CD4-positive, alpha-beta memory T cell (primary cell): ENCODE data around the gene WASHC1. TPM values are rescaled to one million over a fixed set of nuclear protein-coding genes. Genes with fewer than 3 reads are reported as not detected.
"Not testable (repeated sequence)": the region's sequence is repeated elsewhere in the genome, so short reads cannot be mapped to it uniquely, and the experiment has no call there.

ENCODE experiments used
- CTCF ChIA-PET: fragments of 350-600 bp; sonication (Branson Sonifier 250); formaldehyde crosslinking; loops from one replicate; lab custom pipeline; 2021; ENCODE audit warnings: inconsistent platforms; ENCODE audit not compliant: partially characterized antibody; lab: Charles Lee
- POLR2A ChIA-PET: fragments of 350-600 bp; sonication (Branson Sonifier 250); formaldehyde crosslinking; loops from one replicate; lab custom pipeline; 2021; ENCODE audit not compliant: partially characterized antibody; lab: Charles Lee
- DNase-seq, 5 donors: peaks; one replicate each; pipeline versions ENCODE4 v3.0.0 to v3.0.0-alpha.2; 2020 to 2022; ENCODE audit warnings: mixed read lengths in 1 of 5
- H3K27ac ChIP-seq: one replicate; pipeline ENCODE4 v1.7.0; 2013; ENCODE audit warnings: low read depth, low read length
- H3K27me3 ChIP-seq: 2 replicates; pipeline ENCODE4 v1.7.0; 2013; ENCODE audit warnings: mild to moderate bottlenecking, low read length, moderate library complexity; ENCODE audit not compliant: insufficient read depth
- H3K36me3 ChIP-seq: 2 replicates; pipeline ENCODE4 v1.7.0; 2013; ENCODE audit warnings: mild to moderate bottlenecking, low read length, moderate library complexity; ENCODE audit not compliant: insufficient read depth
- H3K4me1 ChIP-seq: 2 replicates; pipeline ENCODE4 v1.7.0; 2013; ENCODE audit warnings: mild to moderate bottlenecking, low read length, moderate library complexity; ENCODE audit not compliant: insufficient read depth
- H3K4me3 ChIP-seq, 2 donors: one replicate each; pipeline ENCODE4 v1.7.0; 2013; ENCODE audit warnings: low read length in 2 of 2, mild to moderate bottlenecking in 1 of 2
- H3K9me3 ChIP-seq, 2 donors: one replicate each; pipeline ENCODE4 v1.7.0; 2013; ENCODE audit warnings: low read length in 2 of 2, control low read depth in 1 of 2; ENCODE audit not compliant: control insufficient read depth in 1 of 2
- H3K27ac Mint-ChIP-seq, 7 donors: one replicate each; pipeline ENCODE4 v1.8.0; 2020 to 2021; ENCODE audit warnings: mixed read lengths in 7 of 7, mild to moderate bottlenecking in 6 of 7, inconsistent platforms in 3 of 7, moderate library complexity in 3 of 7
- H3K27me3 Mint-ChIP-seq, 2 donors: one replicate each; pipeline ENCODE4 v1.8.0; 2020 to 2021; ENCODE audit warnings: mixed read lengths in 2 of 2
- H3K36me3 Mint-ChIP-seq, 2 donors: one replicate each; pipeline ENCODE4 v1.8.0; 2020 to 2021; ENCODE audit warnings: mixed read lengths in 2 of 2, inconsistent platforms in 1 of 2, mild to moderate bottlenecking in 1 of 2
- H3K4me1 Mint-ChIP-seq, 4 donors: one replicate each; pipeline ENCODE4 v1.8.0; 2020 to 2021; ENCODE audit warnings: mixed read lengths in 4 of 4, mild to moderate bottlenecking in 1 of 4
- H3K4me3 Mint-ChIP-seq, 8 donors: one replicate each; pipeline ENCODE4 v1.8.0; 2020 to 2021; ENCODE audit warnings: mixed read lengths in 8 of 8, mild to moderate bottlenecking in 7 of 8, moderate library complexity in 6 of 8, inconsistent platforms in 3 of 8
- H3K9me3 Mint-ChIP-seq, 8 donors: one replicate each; pipeline ENCODE4 v1.8.0; 2020 to 2021; ENCODE audit warnings: mixed read lengths in 8 of 8, mild to moderate bottlenecking in 5 of 8, inconsistent platforms in 3 of 8, moderate library complexity in 1 of 8
- intact Hi-C: fragments of 100-400 bp; cut with micrococcal nuclease; formaldehyde crosslinking; loops from one replicate; pipeline ENCODE4 v1.15.1; 2023
- polyA plus RNA-seq, 2 donors: library from polyadenylated mRNA; unstranded; fragments of 300-500 nt; fragmentation: Illumina TruSeq; gene quantifications; one replicate each; pipeline ENCODE4 v1.2.3, GENCODE V29; 2021
- total RNA-seq, 2 experiments: library from RNA; stranded (reverse); gene quantifications; one replicate each; pipeline ENCODE4 v1.2.3, GENCODE V29; 2021

The WASHC1 gene, protein sequence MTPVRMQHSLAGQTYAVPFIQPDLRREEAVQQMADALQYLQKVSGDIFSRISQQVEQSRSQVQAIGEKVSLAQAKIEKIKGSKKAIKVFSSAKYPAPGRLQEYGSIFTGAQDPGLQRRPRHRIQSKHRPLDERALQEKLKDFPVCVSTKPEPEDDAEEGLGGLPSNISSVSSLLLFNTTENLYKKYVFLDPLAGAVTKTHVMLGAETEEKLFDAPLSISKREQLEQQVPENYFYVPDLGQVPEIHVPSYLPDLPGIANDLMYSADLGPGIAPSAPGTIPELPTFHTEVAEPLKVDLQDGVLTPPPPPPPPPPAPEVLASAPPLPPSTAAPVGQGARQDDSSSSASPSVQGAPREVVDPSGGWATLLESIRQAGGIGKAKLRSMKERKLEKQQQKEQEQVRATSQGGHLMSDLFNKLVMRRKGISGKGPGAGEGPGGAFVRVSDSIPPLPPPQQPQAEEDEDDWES
- total RNA-seq (10 to 100 TPM; 34.4 to 39.6 TPM), polyA plus RNA-seq (1 to 10 TPM in 1 of 2 donors, under 1 TPM in 1; 0.99 to 1.8 TPM)

- CTCF ChIA-PET, H3K27ac ChIP-seq, H3K9me3 Mint-ChIP-seq, H3K27ac Mint-ChIP-seq, H3K4me1 Mint-ChIP-seq, H3K36me3 Mint-ChIP-seq, H3K27me3 ChIP-seq, DNase-seq, H3K4me3 ChIP-seq, POLR2A ChIA-PET, intact Hi-C loops, H3K27me3 Mint-ChIP-seq, H3K4me1 ChIP-seq, H3K9me3 ChIP-seq, H3K36me3 ChIP-seq: not testable (repeated sequence)
- H3K4me3 Mint-ChIP-seq: peak within 1 kb of the TSS in 1 of 8 donors; percentile 39
Measured at GRCh38 chr9:29356-29755, at the start of gene WASHC1. TSS of gene WASHC1 (minus strand) at chr9:29456. CDS start at chr9:24999, 4,457 bp downstream.

DNA sequence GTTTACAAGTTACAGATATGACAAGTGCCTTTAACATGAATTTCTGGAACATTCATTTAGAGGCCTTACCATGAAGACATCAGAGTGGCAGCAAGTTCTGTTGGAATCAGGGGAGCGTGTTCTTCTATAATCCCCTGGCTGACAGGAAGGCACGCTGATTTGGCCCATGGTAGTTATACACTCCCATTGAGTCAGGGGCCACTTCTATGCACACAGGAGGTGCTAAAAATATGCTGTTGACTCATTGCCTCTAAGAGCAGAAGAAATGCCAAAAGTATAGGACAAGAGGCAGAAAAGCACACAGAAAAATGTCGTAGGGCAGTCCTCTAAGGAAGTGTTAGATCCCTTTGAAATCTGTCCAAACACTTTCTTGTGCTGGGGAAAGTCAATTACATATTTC lies 49.1 kb upstream of the WASHC1 start:
- H3K9me3 ChIP-seq, H3K4me3 ChIP-seq, H3K9me3 Mint-ChIP-seq, H3K27ac ChIP-seq, H3K4me3 Mint-ChIP-seq, H3K27me3 Mint-ChIP-seq, POLR2A ChIA-PET, H3K4me1 Mint-ChIP-seq, H3K27me3 ChIP-seq, H3K4me1 ChIP-seq, CTCF ChIA-PET, H3K36me3 ChIP-seq, H3K36me3 Mint-ChIP-seq, DNase-seq, intact Hi-C loops, H3K27ac Mint-ChIP-seq: not testable (repeated sequence)

DNA sequence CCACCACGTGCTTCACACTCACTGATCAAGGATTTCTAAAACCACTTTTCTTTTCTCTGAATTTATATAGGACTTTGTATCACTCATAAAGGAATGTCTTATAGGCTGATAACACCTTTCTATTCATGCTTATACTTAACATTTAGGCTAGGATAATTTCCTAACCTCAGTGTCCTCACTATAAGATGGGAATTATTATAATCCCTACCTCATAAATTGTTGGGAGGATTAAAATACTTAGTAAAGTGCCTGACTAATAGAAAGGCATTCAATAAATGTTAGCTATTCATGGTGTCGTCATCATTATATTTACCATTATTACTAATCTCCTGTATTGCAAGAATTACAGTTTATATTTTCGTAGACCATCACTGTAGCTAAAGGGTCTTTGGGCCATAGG lies 47.1 kb upstream of the WASHC1 start:
- H3K4me3 Mint-ChIP-seq, H3K27me3 ChIP-seq, H3K4me1 ChIP-seq, H3K36me3 Mint-ChIP-seq, H3K27me3 Mint-ChIP-seq, DNase-seq, POLR2A ChIA-PET, H3K27ac ChIP-seq, H3K4me1 Mint-ChIP-seq, intact Hi-C loops, H3K9me3 ChIP-seq, H3K4me3 ChIP-seq, CTCF ChIA-PET, H3K9me3 Mint-ChIP-seq, H3K27ac Mint-ChIP-seq, H3K36me3 ChIP-seq: not testable (repeated sequence)

GRCh38 chr9:73900-74525 lies 44.8 kb upstream of the WASHC1 start:
- H3K36me3 Mint-ChIP-seq, H3K4me1 ChIP-seq, intact Hi-C loops, H3K36me3 ChIP-seq, POLR2A ChIA-PET, H3K4me1 Mint-ChIP-seq, H3K27me3 ChIP-seq, H3K27ac ChIP-seq, CTCF ChIA-PET, DNase-seq, H3K9me3 Mint-ChIP-seq, H3K9me3 ChIP-seq, H3K27me3 Mint-ChIP-seq: not testable (repeated sequence)
- H3K4me3 ChIP-seq: peak overlapping the region in 1 of 2 donors; percentile 32
- H3K27ac Mint-ChIP-seq: peak overlapping the region in 2 of 7 donors; percentile 12 to 48
- peak overlapping the region; percentile 48 to 83 (median 74) for H3K4me3 Mint-ChIP-seq

DNA sequence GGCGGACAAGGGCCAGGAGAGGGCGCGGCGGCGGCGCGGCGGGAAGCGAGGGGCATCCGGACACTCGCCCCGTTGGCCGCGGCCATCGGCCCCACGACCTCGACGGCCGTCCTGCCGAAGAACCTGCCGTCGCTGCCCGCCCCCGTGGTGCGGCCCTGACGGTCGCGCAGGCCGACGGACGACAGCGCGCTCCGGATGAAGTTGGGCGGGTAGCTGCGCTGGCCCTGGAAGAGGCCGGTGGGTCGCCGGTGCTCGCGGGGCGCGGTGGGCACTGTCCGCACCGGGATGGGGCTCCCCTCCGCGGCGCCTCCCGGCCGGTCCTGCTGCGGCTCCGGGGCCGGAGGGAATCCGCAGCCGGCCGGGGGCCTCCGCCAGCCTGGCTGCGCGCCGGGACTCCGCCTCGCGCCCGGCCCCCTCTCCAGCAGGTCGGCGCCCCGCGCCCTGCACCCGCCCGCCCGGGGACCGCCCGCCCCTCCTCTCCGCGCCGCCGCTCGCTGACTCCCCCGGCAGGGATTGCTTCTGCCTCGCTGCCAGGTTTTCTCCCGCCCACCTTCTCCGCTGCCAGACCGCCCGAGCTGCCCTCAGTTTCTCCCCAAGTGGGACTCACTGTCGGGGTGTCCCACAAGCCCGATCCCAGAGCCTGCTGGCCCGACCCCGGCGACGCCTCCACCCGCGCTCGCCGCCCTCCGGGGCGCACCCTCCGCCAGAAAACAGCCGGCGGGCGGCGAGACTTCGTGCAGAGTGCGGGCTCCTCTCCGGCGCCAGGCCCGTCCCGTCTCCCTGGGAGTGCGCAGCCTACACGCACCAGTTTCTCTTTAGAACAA lies 44.0 kb upstream of the WASHC1 start:
- POLR2A ChIA-PET, H3K27me3 ChIP-seq, H3K4me1 ChIP-seq, H3K27ac ChIP-seq, H3K27me3 Mint-ChIP-seq, H3K9me3 ChIP-seq, H3K36me3 ChIP-seq, intact Hi-C loops, H3K9me3 Mint-ChIP-seq, H3K36me3 Mint-ChIP-seq, CTCF ChIA-PET, H3K4me1 Mint-ChIP-seq: not testable (repeated sequence)
- H3K4me3 Mint-ChIP-seq: peak overlapping the region; percentile 48 to 83 (median 74)
- H3K27ac Mint-ChIP-seq: peak overlapping the region in 1 of 7 donors; percentile 48
- H3K4me3 ChIP-seq: peak overlapping the region in 1 of 2 donors; percentile 32
- DNase-seq: peak in 4 of 5 donors; percentile 6 to 48 (median 21)

- peak overlapping the region in 5 of 7 donors; percentile 66 to 83 (median 74) for H3K27ac Mint-ChIP-seq
- H3K36me3 ChIP-seq, POLR2A ChIA-PET, H3K4me3 ChIP-seq, CTCF ChIA-PET, H3K27ac ChIP-seq, H3K27me3 Mint-ChIP-seq, H3K9me3 Mint-ChIP-seq, intact Hi-C loops, H3K27me3 ChIP-seq, H3K4me1 ChIP-seq, H3K36me3 Mint-ChIP-seq, H3K9me3 ChIP-seq: not testable (repeated sequence)
- H3K4me3 Mint-ChIP-seq: peak overlapping the region in 7 of 8 donors; percentile 54 to 74 (median 69)
- peak; percentile 67 to 85 (median 72) for DNase-seq
- H3K4me1 Mint-ChIP-seq: peaks cover 2 to 12% (median 8%) of the 10 kb centered on the region in 4 donors
Measured at GRCh38 chr9:63031-63629, 33.9 kb upstream of the WASHC1 start.

GRCh38 chr9:52678-53077 lies 23.4 kb upstream of the WASHC1 start:
- POLR2A ChIA-PET, H3K9me3 ChIP-seq, H3K4me3 Mint-ChIP-seq, H3K27me3 ChIP-seq, H3K4me1 ChIP-seq, H3K4me1 Mint-ChIP-seq, H3K4me3 ChIP-seq, H3K36me3 Mint-ChIP-seq, H3K27ac ChIP-seq, intact Hi-C loops, DNase-seq, H3K27ac Mint-ChIP-seq, H3K27me3 Mint-ChIP-seq, H3K9me3 Mint-ChIP-seq, H3K36me3 ChIP-seq, CTCF ChIA-PET: not testable (repeated sequence)
